Memory B cell (primary cell): Measurements from ENCODE around the gene DNAJC1.

Experiments used
- ATAC-seq: fragments of 150-1000 bp; cut with Tn5 transposase; 2 replicates; pipeline ENCODE4 v1.10.0; 2021; ENCODE audit warnings: low read depth, mild to moderate bottlenecking, moderate library complexity
- DNase-seq, 2 donors: peaks; one replicate each; pipeline ENCODE4 v3.0.0; 2022; ENCODE audit warnings: low spot score in 2 of 2
- H3K27ac Mint-ChIP-seq: one replicate; pipeline ENCODE4 v1.8.0; 2022; ENCODE audit warnings: mild to moderate bottlenecking, moderate library complexity, mixed read lengths
- H3K27me3 Mint-ChIP-seq: one replicate; pipeline ENCODE4 v1.8.0; 2022; ENCODE audit warnings: mixed read lengths
- H3K36me3 Mint-ChIP-seq: one replicate; pipeline ENCODE4 v1.8.0; 2022; ENCODE audit warnings: mild to moderate bottlenecking, mixed read lengths
- H3K4me1 Mint-ChIP-seq: one replicate; pipeline ENCODE4 v1.8.0; 2022; ENCODE audit warnings: mixed read lengths
- H3K4me3 Mint-ChIP-seq: one replicate; pipeline ENCODE4 v1.8.0; 2022; ENCODE audit warnings: mild to moderate bottlenecking, moderate library complexity, mixed read lengths
- H3K9me3 Mint-ChIP-seq: one replicate; pipeline ENCODE4 v1.8.0; 2022; ENCODE audit warnings: mixed read lengths

Gene DNAJC1

GRCh38 chr10:21757185-21757901 is 246.2 kb downstream of the DNAJC1 start:
- Mint-ChIP-seq H3K4me1 (no peaks in the 10 kb centered on the region), H3K4me3 (no peak overlapping the region), H3K27me3 (no peaks in the 10 kb centered on the region), H3K36me3 (peaks cover 17% of the 10 kb centered on the region), H3K9me3 (no peaks in the 10 kb centered on the region), H3K27ac (no peak overlapping the region)
- ATAC-seq (no peak), DNase-seq (no peak)

DNA sequence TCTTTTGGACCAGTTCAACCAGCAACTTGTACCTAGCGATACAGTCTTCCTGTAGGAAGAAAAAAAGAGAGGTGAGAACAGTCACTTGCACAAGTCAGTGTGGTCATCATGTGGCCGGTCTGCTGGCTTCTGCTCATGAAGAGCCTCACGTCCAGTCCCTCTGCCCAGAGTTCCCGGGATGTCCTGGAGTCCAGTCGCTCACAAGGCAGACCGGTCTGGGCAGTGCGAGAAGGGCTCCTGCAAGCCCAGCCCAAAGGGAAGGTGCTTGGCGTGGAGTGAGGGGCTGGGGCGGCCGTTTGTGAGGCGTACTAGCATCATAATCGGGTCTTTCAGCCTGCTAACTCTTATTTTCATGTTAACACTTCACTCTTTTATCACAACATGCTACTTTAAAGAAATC is 246.8 kb downstream of the DNAJC1 start:
- no peaks in the 10 kb centered on the region for H3K27me3 Mint-ChIP-seq
- H3K36me3 Mint-ChIP-seq = peaks cover 17% of the 10 kb centered on the region
- no peak overlapping the region for H3K4me3 Mint-ChIP-seq
- DNase-seq = no peak
- ATAC-seq = no peak
- no peak overlapping the region for H3K27ac Mint-ChIP-seq
- no peaks in the 10 kb centered on the region for H3K9me3 Mint-ChIP-seq
- H3K4me1 Mint-ChIP-seq = no peaks in the 10 kb centered on the region

GRCh38 chr10:21754410-21755011 is 249.0 kb downstream of the DNAJC1 start:
- H3K4me1 Mint-ChIP-seq = no peaks in the 10 kb centered on the region
- no peak for DNase-seq
- ATAC-seq = no peak
- no peak overlapping the region for H3K27ac Mint-ChIP-seq
- H3K36me3 Mint-ChIP-seq = peaks cover 12% of the 10 kb centered on the region
- H3K9me3 Mint-ChIP-seq = no peaks in the 10 kb centered on the region
- no peaks in the 10 kb centered on the region for H3K27me3 Mint-ChIP-seq
- H3K4me3 Mint-ChIP-seq = no peak overlapping the region

DNA sequence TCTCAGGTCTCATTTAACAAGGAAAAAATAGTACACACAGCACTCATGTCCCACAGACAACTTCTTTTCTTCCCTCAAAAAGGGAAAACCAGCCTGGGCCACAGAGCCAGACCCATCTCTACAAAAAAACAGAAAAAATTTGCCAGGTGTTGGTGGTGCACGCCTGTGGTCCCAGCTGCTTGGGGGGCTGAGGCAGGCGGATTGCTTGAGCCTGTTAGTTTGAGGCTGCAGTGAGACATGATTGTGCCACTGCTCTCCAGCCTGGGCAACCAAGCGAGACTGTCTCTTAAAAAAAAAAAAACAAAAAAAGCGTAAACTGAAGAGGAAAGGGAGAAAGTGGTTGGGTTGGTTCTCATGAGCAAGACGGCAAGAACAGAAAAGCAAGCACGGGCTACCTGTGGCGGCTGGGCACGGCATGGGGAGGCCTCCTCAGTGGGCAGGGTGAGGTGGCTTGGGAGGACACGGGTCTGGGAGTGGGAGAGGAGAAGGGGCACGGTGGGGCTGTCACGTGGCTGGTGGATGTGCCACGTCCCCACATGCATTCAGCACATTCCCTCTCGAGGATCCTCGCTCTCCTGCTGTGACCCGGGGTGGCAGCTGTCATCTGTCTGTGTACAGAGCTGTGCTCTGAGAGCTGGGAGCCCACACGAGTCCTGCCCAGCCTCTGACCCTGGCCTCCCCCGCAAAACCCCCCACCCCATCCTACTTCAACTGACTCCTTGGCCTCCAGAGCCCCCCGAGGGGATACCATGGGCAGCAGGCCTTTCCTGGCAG is 249.8 kb downstream of the DNAJC1 start:
- Mint-ChIP-seq H3K4me3 (no peak overlapping the region), H3K9me3 (no peaks in the 10 kb centered on the region), H3K4me1 (no peaks in the 10 kb centered on the region), H3K27me3 (no peaks in the 10 kb centered on the region), H3K27ac (no peak overlapping the region), H3K36me3 (peaks cover 5% of the 10 kb centered on the region)
- no peak for ATAC-seq
- DNase-seq = no peak

GRCh38 chr10:21751341-21752310 is 251.9 kb downstream of the DNAJC1 start:
- H3K27me3 Mint-ChIP-seq = no peaks in the 10 kb centered on the region
- no peak overlapping the region for H3K27ac Mint-ChIP-seq
- DNase-seq (no peak), ATAC-seq (no peak)
- no peaks in the 10 kb centered on the region for H3K9me3 Mint-ChIP-seq
- peaks cover 4% of the 10 kb centered on the region for H3K36me3 Mint-ChIP-seq
- H3K4me3 Mint-ChIP-seq = no peak overlapping the region
- H3K4me1 Mint-ChIP-seq = no peaks in the 10 kb centered on the region

DNA sequence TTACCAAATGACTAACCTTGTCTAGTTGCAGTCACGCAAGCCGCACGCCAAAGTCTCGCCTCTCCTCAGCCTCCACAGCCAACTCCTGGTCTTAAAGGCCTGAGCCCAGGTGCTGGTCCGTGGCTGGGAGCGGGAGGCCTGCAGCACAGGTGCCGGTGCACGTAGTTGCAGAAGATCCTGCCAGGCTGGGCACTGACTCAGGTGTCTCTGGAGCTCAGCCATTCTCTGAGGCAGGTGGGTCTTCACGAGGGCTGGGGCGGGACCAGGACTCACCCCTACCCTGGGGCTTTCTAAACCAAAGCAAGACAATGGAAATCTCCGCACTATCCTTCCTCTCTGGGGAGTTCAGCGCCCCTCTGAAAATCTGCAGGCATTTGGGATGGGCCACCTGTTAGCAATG is 253.1 kb downstream of the DNAJC1 start:
- Mint-ChIP-seq H3K27ac (no peak overlapping the region), H3K27me3 (no peaks in the 10 kb centered on the region), H3K9me3 (no peaks in the 10 kb centered on the region), H3K4me1 (peaks cover 4% of the 10 kb centered on the region), H3K36me3 (peaks cover 8% of the 10 kb centered on the region), H3K4me3 (no peak overlapping the region)
- ATAC-seq (no peak), DNase-seq (no peak)

GRCh38 chr10:21749788-21750187 is 253.7 kb downstream of the DNAJC1 start:
- Mint-ChIP-seq H3K27ac (no peak overlapping the region), H3K4me1 (peaks cover 4% of the 10 kb centered on the region), H3K36me3 (peaks cover 8% of the 10 kb centered on the region), H3K4me3 (no peak overlapping the region), H3K9me3 (no peaks in the 10 kb centered on the region), H3K27me3 (no peaks in the 10 kb centered on the region)
- no peak for DNase-seq
- no peak for ATAC-seq

DNA sequence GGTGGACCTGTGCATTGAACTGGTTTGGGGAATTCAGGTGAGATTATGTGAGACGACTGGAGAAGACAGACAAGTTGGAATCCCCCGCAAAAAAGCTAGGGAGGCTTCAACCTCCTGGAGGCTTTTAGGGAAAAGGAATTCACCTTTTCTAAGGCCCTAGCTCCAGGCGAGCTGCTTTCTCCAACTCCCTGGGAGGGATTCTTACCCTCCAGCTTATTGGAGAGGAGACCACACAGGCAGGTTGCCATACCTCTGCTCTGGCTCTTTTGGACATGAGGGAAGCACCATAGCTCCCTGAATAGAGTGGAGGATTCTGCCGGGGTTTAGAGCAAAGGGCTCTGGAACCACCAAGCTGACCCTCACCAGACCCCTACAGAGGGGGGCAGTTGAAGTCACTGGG is 255.7 kb downstream of the DNAJC1 start:
- Mint-ChIP-seq H3K27ac (no peak overlapping the region), H3K9me3 (no peaks in the 10 kb centered on the region), H3K4me1 (peaks cover 4% of the 10 kb centered on the region), H3K4me3 (no peak overlapping the region), H3K27me3 (no peaks in the 10 kb centered on the region), H3K36me3 (peaks cover 11% of the 10 kb centered on the region)
- no peak for DNase-seq
- ATAC-seq = no peak

DNA sequence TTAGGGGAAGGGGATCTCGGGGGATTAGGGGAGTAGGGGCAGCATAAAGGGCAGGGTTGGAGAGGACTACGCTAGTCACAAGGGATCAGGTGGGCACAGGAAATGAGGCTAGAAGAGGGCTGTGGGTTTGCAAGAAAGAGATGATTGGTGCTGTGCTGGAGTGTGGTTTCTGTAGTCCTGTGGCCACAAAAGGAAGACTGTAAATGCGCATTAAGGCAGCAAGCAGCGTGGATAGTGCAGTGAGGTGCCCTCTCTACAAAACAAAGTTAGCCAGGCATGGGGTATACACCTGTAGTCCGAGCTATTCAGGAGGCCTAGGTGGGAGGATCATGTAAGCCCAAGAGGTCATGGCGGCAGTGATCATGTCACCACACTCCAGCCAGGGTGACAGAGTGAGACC is 257.4 kb downstream of the DNAJC1 start:
- H3K27ac Mint-ChIP-seq = no peak overlapping the region
- H3K4me1 Mint-ChIP-seq = peaks cover 4% of the 10 kb centered on the region
- H3K27me3 Mint-ChIP-seq = no peaks in the 10 kb centered on the region
- peaks cover 12% of the 10 kb centered on the region for H3K36me3 Mint-ChIP-seq
- DNase-seq (no peak), ATAC-seq (no peak)
- H3K4me3 Mint-ChIP-seq = no peak overlapping the region
- no peaks in the 10 kb centered on the region for H3K9me3 Mint-ChIP-seq

GRCh38 chr10:21744223-21744622 is 259.3 kb downstream of the DNAJC1 start:
- Mint-ChIP-seq H3K4me1 (peaks cover 4% of the 10 kb centered on the region), H3K27ac (no peak overlapping the region), H3K27me3 (no peaks in the 10 kb centered on the region), H3K36me3 (peaks cover 20% of the 10 kb centered on the region), H3K9me3 (no peaks in the 10 kb centered on the region), H3K4me3 (no peak overlapping the region)
- no peak for ATAC-seq
- no peak for DNase-seq

GRCh38 chr10:21742740-21743412 is 260.7 kb downstream of the DNAJC1 start:
- no peak for DNase-seq
- no peak overlapping the region for H3K27ac Mint-ChIP-seq
- H3K27me3 Mint-ChIP-seq = no peaks in the 10 kb centered on the region
- H3K9me3 Mint-ChIP-seq = no peaks in the 10 kb centered on the region
- peaks cover 28% of the 10 kb centered on the region for H3K36me3 Mint-ChIP-seq
- no peak for ATAC-seq
- H3K4me1 Mint-ChIP-seq = peaks cover 4% of the 10 kb centered on the region
- no peak overlapping the region for H3K4me3 Mint-ChIP-seq

- H3K27me3 Mint-ChIP-seq = no peaks in the 10 kb centered on the region
- H3K36me3 Mint-ChIP-seq = peaks cover 39% of the 10 kb centered on the region
- ATAC-seq = no peak
Measured at GRCh38 chr10:21740989-21741388, 262.5 kb downstream of the DNAJC1 start.

DNA sequence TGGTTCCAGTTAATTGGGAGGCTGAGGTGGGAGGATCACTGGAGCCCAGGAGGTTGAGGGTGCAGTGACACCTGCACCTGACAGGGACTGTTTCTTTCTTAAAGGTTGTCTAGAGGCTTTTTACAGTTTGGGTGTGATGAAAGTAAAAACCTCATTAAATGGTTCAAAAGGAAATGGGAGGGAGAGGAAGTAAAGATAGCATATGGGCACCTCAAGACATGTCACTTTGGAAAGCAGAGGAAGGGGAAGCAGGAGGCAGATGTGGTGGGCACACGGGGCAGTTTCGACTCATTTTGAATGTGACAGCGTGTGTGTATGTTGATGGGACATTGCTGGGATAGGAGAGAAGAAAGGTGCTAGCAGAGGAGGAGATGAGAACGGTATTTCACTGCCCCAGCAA is 266.4 kb downstream of the DNAJC1 start:
- DNase-seq (no peak), ATAC-seq (no peak)
- Mint-ChIP-seq H3K36me3 (peaks cover 42% of the 10 kb centered on the region), H3K27ac (peak overlapping the region; percentile 7), H3K4me3 (no peak overlapping the region), H3K27me3 (no peaks in the 10 kb centered on the region), H3K4me1 (peaks cover 3% of the 10 kb centered on the region), H3K9me3 (no peaks in the 10 kb centered on the region)

More at GRCh38 chr10:21740989-21741388, 262.5 kb downstream of the DNAJC1 start:
- Mint-ChIP-seq H3K4me1 (peaks cover 4% of the 10 kb centered on the region), H3K4me3 (no peak overlapping the region), H3K27ac (peak overlapping the region; percentile 73), H3K9me3 (no peaks in the 10 kb centered on the region)
- DNase-seq = no peak
